ENCODE data around the gene SSTR4. TPM values are rescaled to one million over a fixed set of nuclear protein-coding genes. Genes with fewer than 3 reads are reported as not detected.

Gene SSTR4
- total RNA-seq, 2 donors from 2014 or later: not detected

- intact Hi-C loops (cut with DNase I): no loop called here
- Histone ChIP-seq H3K27ac (no peak overlapping the region), H3K4me1 (no peaks in the 10 kb centered on the region), H3K4me3 (no peak overlapping the region), H3K36me3 (replicated peaks in 1 of 2; ENCODE audit: insufficient read depth in 1 of 2, low read depth in 2 of 2) (no peaks in the 10 kb centered on the region), H3K9me3 (no peaks in the 10 kb centered on the region), H3K27me3 (no peaks in the 10 kb centered on the region)
- ATAC-seq (no peak), DNase-seq (peak in 1 of 4 donors; percentile 59)
- 50 to 56% methylated on average over 1 of the region's 1 CpG for WGBS, 2 donors
- TF ChIP-seq CTCF (IDR thresholded peaks at IDR 0.05): no peak
- TF ChIP-seq POLR2A (IDR thresholded peaks at IDR 0.05): no peak
Observed at GRCh38 chr20:23027721-23028120, 7.4 kb upstream of the SSTR4 start.

- no peaks in the 10 kb centered on the region for H3K9me3 ChIP-seq
- DNase-seq: no peak
- no peaks in the 10 kb centered on the region for H3K4me1 ChIP-seq
- WGBS, 2 donors: 70 to 74% methylated on average over 3 of the region's 3 CpGs
- no peak overlapping the region for H3K4me3 ChIP-seq
- no peaks in the 10 kb centered on the region for H3K36me3 ChIP-seq (replicated peaks in 1 of 2; ENCODE audit: insufficient read depth in 1 of 2, low read depth in 2 of 2)
- TF ChIP-seq CTCF (IDR thresholded peaks at IDR 0.05) (no peak), POLR2A (IDR thresholded peaks at IDR 0.05) (no peak)
- no peak for ATAC-seq
- intact Hi-C loops (cut with DNase I): no loop called here
- H3K27ac ChIP-seq: no peak overlapping the region
- no peaks in the 10 kb centered on the region for H3K27me3 ChIP-seq
Observed at GRCh38 chr20:23028392-23028791, 6.7 kb upstream of the SSTR4 start.

- ATAC-seq (no peak), DNase-seq (peak in 1 of 4 donors; percentile 18)
- Histone ChIP-seq H3K9me3 (no peaks in the 10 kb centered on the region), H3K27ac (no peak overlapping the region), H3K4me1 (no peaks in the 10 kb centered on the region), H3K4me3 (no peak overlapping the region), H3K36me3 (replicated peaks in 1 of 2; ENCODE audit: insufficient read depth in 1 of 2, low read depth in 2 of 2) (no peaks in the 10 kb centered on the region), H3K27me3 (no peaks in the 10 kb centered on the region)
- WGBS, 2 donors: 33 to 39% methylated on average over 4 of the region's 4 CpGs
- no peak for TF ChIP-seq CTCF (IDR thresholded peaks at IDR 0.05)
- no peak for TF ChIP-seq POLR2A (IDR thresholded peaks at IDR 0.05)
- intact Hi-C loops (cut with DNase I): no loop called here
Observed at GRCh38 chr20:23029324-23029723, 5.8 kb upstream of the SSTR4 start.

GRCh38 chr20:23031346-23031745 is 3.8 kb upstream of the SSTR4 start:
- Histone ChIP-seq H3K4me3 (no peak overlapping the region), H3K36me3 (replicated peaks in 1 of 2; ENCODE audit: insufficient read depth in 1 of 2, low read depth in 2 of 2) (no peaks in the 10 kb centered on the region), H3K27ac (no peak overlapping the region), H3K27me3 (peaks cover 0 to 5% of the 10 kb centered on the region in 2 donors), H3K9me3 (no peaks in the 10 kb centered on the region), H3K4me1 (no peaks in the 10 kb centered on the region)
- intact Hi-C loops (cut with DNase I): no loop called here
- ATAC-seq (no peak), DNase-seq (no peak)
- TF ChIP-seq POLR2A (IDR thresholded peaks at IDR 0.05) (no peak), CTCF (IDR thresholded peaks at IDR 0.05) (no peak)
- 82 to 84% methylated on average over 6 of the region's 6 CpGs for WGBS, 2 donors

GRCh38 chr20:23032056-23032749 is 2.9 kb upstream of the SSTR4 start:
- Histone ChIP-seq H3K9me3 (no peaks in the 10 kb centered on the region), H3K36me3 (replicated peaks in 1 of 2; ENCODE audit: insufficient read depth in 1 of 2, low read depth in 2 of 2) (no peaks in the 10 kb centered on the region), H3K27me3 (peaks cover 0 to 5% of the 10 kb centered on the region in 2 donors), H3K27ac (no peak overlapping the region), H3K4me3 (no peak overlapping the region), H3K4me1 (no peaks in the 10 kb centered on the region)
- intact Hi-C loops (cut with DNase I): no loop called here
- ATAC-seq: no peak
- TF ChIP-seq CTCF (IDR thresholded peaks at IDR 0.05) (no peak), POLR2A (IDR thresholded peaks at IDR 0.05) (no peak)
- WGBS, 2 donors: 76 to 77% methylated on average over 6 of the region's 6 CpGs
- no peak for DNase-seq
